Ectodermal cell (in vitro differentiated cells): ENCODE results near the gene MCF2L.

Experiments used
- H3K27ac ChIP-seq: 2 replicates; pipeline ENCODE4 v1.7.0; 2013; ENCODE audit warnings: mild to moderate bottlenecking, low read depth, low read length; ENCODE audit not compliant: insufficient read depth, poor library complexity, severe bottlenecking
- H3K27me3 ChIP-seq: 2 replicates; pipeline ENCODE4 v1.7.0; 2013; ENCODE audit warnings: mild to moderate bottlenecking, low read length; ENCODE audit not compliant: insufficient read depth, control insufficient read depth, poor library complexity, severe bottlenecking
- H3K36me3 ChIP-seq: one replicate; pipeline ENCODE4 v1.7.0; 2013; ENCODE audit warnings: low read length; ENCODE audit not compliant: control insufficient read depth, insufficient read depth
- H3K4me1 ChIP-seq: one replicate; pipeline ENCODE4 v1.7.0; 2013; ENCODE audit warnings: low read length; ENCODE audit not compliant: control insufficient read depth, insufficient read depth
- H3K4me3 ChIP-seq: 2 replicates; pipeline ENCODE4 v1.7.0; 2013; ENCODE audit warnings: low read depth, low read length, control low read depth; ENCODE audit not compliant: insufficient read depth
- H3K9me3 ChIP-seq: 2 replicates; pipeline ENCODE4 v1.7.0; 2013; ENCODE audit warnings: mild to moderate bottlenecking, low read length, moderate library complexity; ENCODE audit not compliant: control insufficient read depth
- WGBS, 2 experiments: methylation state at CpG; one replicate each; pipeline ENCODE4 v1.1.7; 2013; ENCODE audit warnings: missing lambda C conversion rate in 2 of 2; 5-methylcytosine and 5-hydroxymethylcytosine counted together

Gene MCF2L

DNA sequence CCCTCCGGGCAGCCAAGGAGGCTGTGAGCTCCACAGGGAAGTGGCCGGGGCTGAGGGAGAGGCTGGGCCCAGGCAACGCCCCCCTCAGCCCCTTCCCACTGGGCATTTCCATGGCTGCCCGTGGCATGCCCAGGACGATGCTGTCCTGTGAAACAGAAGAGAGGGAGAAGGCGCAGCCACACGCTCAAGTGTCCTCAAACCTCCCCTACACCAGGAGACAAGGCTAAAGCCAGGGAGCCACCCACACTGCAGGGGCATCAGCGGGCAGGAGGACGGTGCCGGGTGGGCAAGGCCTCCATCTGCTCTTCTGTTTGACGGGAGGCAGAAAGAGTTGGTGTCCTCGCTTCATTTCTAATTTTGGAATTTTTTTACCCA, 175.2 kb downstream of the MCF2L start:
- Histone ChIP-seq H3K36me3 (no peaks in the 10 kb centered on the region), H3K27ac (no peak overlapping the region), H3K4me1 (peaks cover 5% of the 10 kb centered on the region), H3K4me3 (no peak overlapping the region), H3K27me3 (no peaks in the 10 kb centered on the region), H3K9me3 (no peaks in the 10 kb centered on the region)
- WGBS, 2 experiments: 89 to 93% methylated on average over 12 of the region's 12 CpGs

DNA sequence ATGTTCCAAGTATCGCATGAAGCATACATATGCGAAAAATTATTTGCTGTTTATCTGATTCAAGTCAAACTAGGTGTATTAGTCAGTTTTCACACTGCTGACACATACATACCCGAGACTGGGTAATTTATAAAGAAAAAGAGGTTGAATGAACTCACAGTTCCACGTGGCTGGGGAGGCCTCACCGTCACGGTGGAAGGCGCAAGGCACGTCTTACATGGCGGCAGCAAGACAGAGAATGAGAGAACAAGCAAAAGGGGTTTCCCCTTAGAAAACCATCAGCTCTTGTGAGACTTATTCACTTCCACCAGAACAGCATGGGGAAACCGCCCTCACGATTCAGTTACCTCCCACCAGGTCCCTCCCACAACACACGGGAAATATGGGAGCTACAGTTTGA, 176.5 kb downstream of the MCF2L start:
- H3K4me3 ChIP-seq: no peak overlapping the region
- no peak overlapping the region for H3K27ac ChIP-seq
- H3K27me3 ChIP-seq: no peaks in the 10 kb centered on the region
- peaks cover 5% of the 10 kb centered on the region for H3K4me1 ChIP-seq
- H3K36me3 ChIP-seq: no peaks in the 10 kb centered on the region
- H3K9me3 ChIP-seq: no peaks in the 10 kb centered on the region
- 93 to 94% methylated on average over 12 of the region's 12 CpGs for WGBS, 2 experiments

DNA sequence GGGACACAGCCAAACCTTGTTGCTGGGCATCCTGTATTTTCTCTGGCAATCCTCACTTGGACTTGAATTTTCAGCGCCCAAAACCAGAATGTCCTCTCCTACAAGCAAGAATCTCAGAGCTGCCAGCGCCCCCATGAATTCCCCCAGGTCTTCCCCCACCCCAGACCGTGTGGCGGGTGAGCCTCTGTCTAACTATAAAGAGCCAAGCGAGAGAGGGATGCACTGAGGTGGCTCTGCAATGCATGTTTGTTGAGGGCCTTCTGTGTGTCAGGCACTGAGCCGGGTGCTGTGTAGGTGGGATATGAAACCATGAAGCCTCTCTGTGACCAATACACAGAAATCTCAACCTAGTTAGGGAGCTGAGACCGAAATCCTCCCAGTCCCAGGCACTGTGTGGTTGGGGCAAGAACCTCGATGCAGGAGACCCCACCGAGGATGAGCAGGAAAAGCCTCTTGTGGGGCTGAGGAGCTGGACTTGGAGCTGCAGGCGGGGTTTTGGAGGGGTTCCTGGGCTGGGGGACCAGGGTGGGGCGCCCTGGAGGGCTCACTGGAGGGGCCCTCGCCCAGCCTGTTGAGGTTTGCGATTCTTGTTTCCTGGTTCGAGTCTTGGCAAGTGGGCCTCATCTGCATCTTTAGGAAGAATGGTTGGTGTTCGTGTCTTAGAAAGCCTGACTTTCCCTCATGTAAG, 177.0 kb downstream of the MCF2L start:
- Histone ChIP-seq H3K27me3 (peaks cover 2% of the 10 kb centered on the region), H3K9me3 (no peaks in the 10 kb centered on the region), H3K4me1 (peaks cover 5% of the 10 kb centered on the region), H3K27ac (no peak overlapping the region), H3K36me3 (no peaks in the 10 kb centered on the region), H3K4me3 (no peak overlapping the region)
- 93% methylated on average over 14 to 15 of the region's 15 CpGs for WGBS, 2 experiments

DNA sequence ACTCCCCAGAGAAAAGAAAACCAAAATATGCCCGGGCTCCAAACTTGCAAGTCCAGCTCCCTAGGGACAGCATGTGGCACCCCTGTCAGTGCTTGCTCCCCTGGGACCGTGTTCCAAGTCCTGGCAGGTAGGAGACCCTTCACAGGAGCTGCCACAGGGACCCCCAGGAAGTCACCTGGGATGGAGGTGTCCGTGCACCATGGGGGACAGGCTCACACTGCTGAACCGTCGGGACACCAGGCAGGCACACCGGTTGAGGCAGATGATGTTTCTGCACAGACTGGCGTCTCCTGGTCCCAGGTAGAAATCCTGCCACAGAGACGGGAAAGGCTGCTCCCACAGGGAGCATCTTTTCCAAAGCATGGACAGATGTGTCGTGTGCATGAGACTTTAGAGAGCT, 177.7 kb downstream of the MCF2L start:
- WGBS, 2 experiments: 91 to 92% methylated on average over 9 of the region's 9 CpGs
- Histone ChIP-seq H3K36me3 (no peaks in the 10 kb centered on the region), H3K4me1 (peaks cover 5% of the 10 kb centered on the region), H3K27me3 (peaks cover 8% of the 10 kb centered on the region), H3K9me3 (no peaks in the 10 kb centered on the region), H3K4me3 (no peak overlapping the region), H3K27ac (no peak overlapping the region)

GRCh38 chr13:113147206-113147605, 178.2 kb downstream of the MCF2L start:
- Histone ChIP-seq H3K27me3 (peaks cover 13% of the 10 kb centered on the region), H3K9me3 (no peaks in the 10 kb centered on the region), H3K36me3 (no peaks in the 10 kb centered on the region), H3K4me3 (no peak overlapping the region), H3K4me1 (peaks cover 5% of the 10 kb centered on the region), H3K27ac (no peak overlapping the region)
- WGBS, 2 experiments: 91 to 94% methylated on average over 8 of the region's 8 CpGs

- H3K36me3 ChIP-seq: no peaks in the 10 kb centered on the region
- H3K27ac ChIP-seq: no peak overlapping the region
- H3K27me3 ChIP-seq: peaks cover 25% of the 10 kb centered on the region
- no peak overlapping the region for H3K4me3 ChIP-seq
- H3K9me3 ChIP-seq: no peaks in the 10 kb centered on the region
- peaks cover 12% of the 10 kb centered on the region for H3K4me1 ChIP-seq
- 93 to 94% methylated on average over 13 of the region's 13 CpGs for WGBS, 2 experiments
Measured at GRCh38 chr13:113148407-113148806, 179.4 kb downstream of the MCF2L start.

DNA sequence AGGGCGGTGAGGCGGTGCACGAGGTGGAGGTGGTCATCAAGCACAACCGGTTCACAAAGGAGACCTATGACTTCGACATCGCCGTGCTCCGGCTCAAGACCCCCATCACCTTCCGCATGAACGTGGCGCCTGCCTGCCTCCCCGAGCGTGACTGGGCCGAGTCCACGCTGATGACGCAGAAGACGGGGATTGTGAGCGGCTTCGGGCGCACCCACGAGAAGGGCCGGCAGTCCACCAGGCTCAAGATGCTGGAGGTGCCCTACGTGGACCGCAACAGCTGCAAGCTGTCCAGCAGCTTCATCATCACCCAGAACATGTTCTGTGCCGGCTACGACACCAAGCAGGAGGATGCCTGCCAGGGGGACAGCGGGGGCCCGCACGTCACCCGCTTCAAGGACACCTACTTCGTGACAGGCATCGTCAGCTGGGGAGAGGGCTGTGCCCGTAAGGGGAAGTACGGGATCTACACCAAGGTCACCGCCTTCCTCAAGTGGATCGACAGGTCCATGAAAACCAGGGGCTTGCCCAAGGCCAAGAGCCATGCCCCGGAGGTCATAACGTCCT, 180.0 kb downstream of the MCF2L start:
- Histone ChIP-seq H3K27ac (no peak overlapping the region), H3K4me3 (no peak overlapping the region), H3K9me3 (no peaks in the 10 kb centered on the region), H3K36me3 (no peaks in the 10 kb centered on the region), H3K27me3 (peaks cover 28% of the 10 kb centered on the region), H3K4me1 (peaks cover 11% of the 10 kb centered on the region)
- WGBS, 2 experiments: 95% methylated on average over 38 of the region's 38 CpGs
